ENCODE results near the gene CEP83.

GRCh38 chr12:94329366-94329765 lies 130.3 kb downstream of the CEP83 start:
- TF ChIP-seq POLR2AphosphoS5 (IDR thresholded peaks at IDR 0.05) (no peak), POLR2A (IDR thresholded peaks at IDR 0.05) (no peak), CTCF (IDR thresholded peaks at IDR 0.05) (peak in 1 of 4 experiments; percentile 19)

Measured in prostate gland (tissue), 2 donors.